Thyroid gland (tissue), 4 donors: ENCODE data around the gene EFCAB6. TPM values are rescaled to one million over a fixed set of nuclear protein-coding genes. Genes with fewer than 3 reads are reported as not detected.

Experiments
- DNase-seq, 2 donors: peaks; one replicate each; pipeline ENCODE4 v3.0.0-alpha.2; 2019
- H3K27ac ChIP-seq, 3 donors: fragments of 200-600 bp; sonication (generic); 1 replicate in 2 of 3; 2 replicates in 1 of 3; pipeline ENCODE4 v1.5.1; 2016 to 2019; ENCODE audit warnings: mild to moderate bottlenecking in 1 of 3, moderate library complexity in 1 of 3
- H3K27me3 ChIP-seq: fragments of 200-600 bp; sonication (generic); one replicate; pipeline ENCODE4 v1.5.1; 2019
- H3K36me3 ChIP-seq, 2 donors: fragments of 200-600 bp; sonication (generic); one replicate each; pipeline ENCODE4 v1.5.1; 2016 to 2019
- H3K4me1 ChIP-seq, 2 donors: fragments of 200-600 bp; sonication (generic); one replicate each; pipeline ENCODE4 v1.5.1; 2017 to 2019
- H3K4me3 ChIP-seq, 3 donors: fragments of 200-600 bp; sonication (generic); replicated peaks in 1 of 3; 1 replicate in 2 of 3; 2 replicates in 1 of 3; pipeline ENCODE4 v1.5.1; 2016; ENCODE audit warnings: mild to moderate bottlenecking in 1 of 3
- H3K9me3 ChIP-seq: fragments of 200-600 bp; sonication (generic); one replicate; pipeline ENCODE4 v1.5.1; 2017
- POLR2A ChIP-seq, 2 donors: fragments of 450-650 bp; IDR thresholded peaks; one replicate each; pipeline ENCODE4 v1.6.1; 2017; ENCODE audit warnings: antibody characterized with exemption in 2 of 2, mild to moderate bottlenecking in 2 of 2, moderate library complexity in 1 of 2
- WGBS, 2 donors: methylation state at CpG; one replicate each; pipeline ENCODE4 v1.1.5; 2017; 5-methylcytosine and 5-hydroxymethylcytosine counted together
- intact Hi-C: fragments of 100-400 bp; cut with DNase I; formaldehyde crosslinking; loops from one replicate; pipeline ENCODE4 v1.15.1; 2023
- total RNA-seq, 4 donors: library from RNA; depleted of rRNA; stranded (reverse); fragments of >200 nt; gene quantifications; one replicate each; pipeline ENCODE4 v1.2.3, GENCODE V29; 2016
- TF ChIP-seq, protein P1 (sequence below), 6 experiments: fragments of 200-600 bp in 3 of 6; fragments of 450-650 bp in 3 of 6; sonication (generic) in 3 of 6; IDR thresholded peaks; one replicate each; pipeline ENCODE4 v1.5.1; 2016 to 2019; ENCODE audit warnings: antibody characterized with exemption in 6 of 6, mild to moderate bottlenecking in 2 of 6, inconsistent platforms in 1 of 6, moderate library complexity in 1 of 6

EFCAB6 gene
- total RNA-seq, 4 donors from 2014 or later, result 10.9 to 26.1 (median 14.1) TPM

- Histone ChIP-seq H3K36me3 (no peaks in the 10 kb centered on the region), H3K27me3 (no peaks in the 10 kb centered on the region), H3K4me3 (no peak overlapping the region), H3K4me1 (no peaks in the 10 kb centered on the region), H3K27ac (no peak overlapping the region), H3K9me3 (no peaks in the 10 kb centered on the region)
- no peak for TF ChIP-seq POLR2A (IDR thresholded peaks at IDR 0.05)
- intact Hi-C loops, result no loop called here
- no peak for DNase-seq
- WGBS, 2 donors, result 79 to 85% methylated on average over 11 of the region's 20 CpGs
Observed at GRCh38 chr22:43502306-43502874, 309.7 kb downstream of the EFCAB6 start.

- no peak overlapping the region for H3K27ac ChIP-seq
- 73 to 76% methylated on average over 7 to 9 of the region's 11 CpGs for WGBS, 2 donors
- no peaks in the 10 kb centered on the region for H3K27me3 ChIP-seq
- intact Hi-C loops, result no loop called here
- no peaks in the 10 kb centered on the region for H3K36me3 ChIP-seq
- no peak for DNase-seq
- no peaks in the 10 kb centered on the region for H3K4me1 ChIP-seq
- no peak for TF ChIP-seq POLR2A (IDR thresholded peaks at IDR 0.05)
- TF ChIP-seq, protein P1, sequence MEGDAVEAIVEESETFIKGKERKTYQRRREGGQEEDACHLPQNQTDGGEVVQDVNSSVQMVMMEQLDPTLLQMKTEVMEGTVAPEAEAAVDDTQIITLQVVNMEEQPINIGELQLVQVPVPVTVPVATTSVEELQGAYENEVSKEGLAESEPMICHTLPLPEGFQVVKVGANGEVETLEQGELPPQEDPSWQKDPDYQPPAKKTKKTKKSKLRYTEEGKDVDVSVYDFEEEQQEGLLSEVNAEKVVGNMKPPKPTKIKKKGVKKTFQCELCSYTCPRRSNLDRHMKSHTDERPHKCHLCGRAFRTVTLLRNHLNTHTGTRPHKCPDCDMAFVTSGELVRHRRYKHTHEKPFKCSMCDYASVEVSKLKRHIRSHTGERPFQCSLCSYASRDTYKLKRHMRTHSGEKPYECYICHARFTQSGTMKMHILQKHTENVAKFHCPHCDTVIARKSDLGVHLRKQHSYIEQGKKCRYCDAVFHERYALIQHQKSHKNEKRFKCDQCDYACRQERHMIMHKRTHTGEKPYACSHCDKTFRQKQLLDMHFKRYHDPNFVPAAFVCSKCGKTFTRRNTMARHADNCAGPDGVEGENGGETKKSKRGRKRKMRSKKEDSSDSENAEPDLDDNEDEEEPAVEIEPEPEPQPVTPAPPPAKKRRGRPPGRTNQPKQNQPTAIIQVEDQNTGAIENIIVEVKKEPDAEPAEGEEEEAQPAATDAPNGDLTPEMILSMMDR (IDR thresholded peaks at IDR 0.05), result no peak
- H3K4me3 ChIP-seq, result no peak overlapping the region
- no peaks in the 10 kb centered on the region for H3K9me3 ChIP-seq
Observed at GRCh38 chr22:43501878-43502277, 310.2 kb downstream of the EFCAB6 start.

GRCh38 chr22:43500792-43501785 lies 311.0 kb downstream of the EFCAB6 start:
- WGBS, 2 donors, result 70 to 76% methylated on average over 22 of the region's 22 CpGs
- TF ChIP-seq POLR2A (IDR thresholded peaks at IDR 0.05), result no peak
- TF ChIP-seq, protein P1 (IDR thresholded peaks at IDR 0.05), result no peak
- DNase-seq, result no peak
- intact Hi-C loops, result no loop called here
- Histone ChIP-seq H3K27me3 (no peaks in the 10 kb centered on the region), H3K27ac (no peak overlapping the region), H3K9me3 (no peaks in the 10 kb centered on the region), H3K36me3 (no peaks in the 10 kb centered on the region), H3K4me1 (no peaks in the 10 kb centered on the region), H3K4me3 (no peak overlapping the region)

DNA sequence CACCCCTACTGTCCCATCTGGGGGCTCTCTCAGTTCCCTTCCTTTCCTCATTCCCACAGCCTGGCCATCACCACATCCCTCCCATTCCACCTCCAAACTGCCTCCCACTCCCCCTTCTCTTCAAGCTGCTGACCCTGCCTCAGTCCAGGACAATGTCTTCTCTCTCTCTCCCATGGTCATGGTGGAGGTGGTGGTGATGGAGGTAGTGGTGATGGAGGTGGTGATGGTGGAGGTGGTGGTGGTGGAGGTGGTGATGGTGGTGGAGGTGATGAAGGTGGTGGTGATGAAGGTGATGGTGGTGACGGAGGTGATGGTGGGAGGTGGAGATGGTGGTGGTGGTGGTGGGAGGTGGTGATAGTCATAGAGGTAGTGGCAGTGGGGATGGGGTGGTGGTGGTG lies 313.2 kb downstream of the EFCAB6 start:
- TF ChIP-seq POLR2A (IDR thresholded peaks at IDR 0.05), result no peak
- TF ChIP-seq, protein P1 (IDR thresholded peaks at IDR 0.05), result no peak
- no peaks in the 10 kb centered on the region for H3K36me3 ChIP-seq
- intact Hi-C loops, result no loop called here
- no peaks in the 10 kb centered on the region for H3K9me3 ChIP-seq
- H3K27ac ChIP-seq, result no peak overlapping the region
- H3K4me1 ChIP-seq, result no peaks in the 10 kb centered on the region
- DNase-seq, result no peak
- WGBS, 2 donors, result 97 to 100% methylated on average over 1 of the region's 1 CpG
- no peaks in the 10 kb centered on the region for H3K27me3 ChIP-seq
- H3K4me3 ChIP-seq, result no peak overlapping the region

- WGBS, 2 donors, result 86 to 89% methylated on average over 14 to 16 of the region's 16 CpGs
- intact Hi-C loops, result no loop called here
- no peak overlapping the region for H3K27ac ChIP-seq
- TF ChIP-seq, protein P1 (IDR thresholded peaks at IDR 0.05), result no peak
- TF ChIP-seq POLR2A (IDR thresholded peaks at IDR 0.05), result no peak
- no peaks in the 10 kb centered on the region for H3K36me3 ChIP-seq
- no peaks in the 10 kb centered on the region for H3K9me3 ChIP-seq
- no peaks in the 10 kb centered on the region for H3K27me3 ChIP-seq
- no peak overlapping the region for H3K4me3 ChIP-seq
- no peak for DNase-seq
- no peaks in the 10 kb centered on the region for H3K4me1 ChIP-seq
Observed at GRCh38 chr22:43497956-43498855, 313.9 kb downstream of the EFCAB6 start.
